K562 (cell line): ENCODE measurements around the gene APOC4. TPM values are rescaled to one million over a fixed set of nuclear protein-coding genes. Genes with fewer than 3 reads are reported as not detected.

Source experiments
- CBX1 ChIP-seq: sonication (generic); IDR thresholded peaks from 2 replicates; pipeline ENCODE4 v1.6.1; 2016; ENCODE audit warnings: antibody characterized with exemption, low read depth, mild to moderate bottlenecking
- CBX3 ChIP-seq, 2 experiments: IDR thresholded peaks; 1 replicate in 1 of 2; 2 replicates in 1 of 2; pipeline ENCODE4 v1.6.1; 2012; ENCODE audit warnings: inconsistent platforms in 2 of 2, low read length in 2 of 2, borderline replicate concordance in 1 of 2, control low read depth in 1 of 2
- ERF ChIP-seq: fragments of 450-650 bp; formaldehyde crosslinking; IDR thresholded peaks from 2 replicates; pipeline ENCODE4 v1.4.0; 2020; ENCODE audit warnings: mild to moderate bottlenecking, mixed read lengths
- FOSL1 ChIP-seq: fragments of 200-800 bp; sonication (Bioruptor generic); conservative IDR thresholded peaks from 2 replicates; pipeline ENCODE4 v1.6.1; 2016; ENCODE audit warnings: missing genetic modification characterization, missing compliant biosample characterization
- FOXP4 ChIP-seq: sonication (generic); formaldehyde crosslinking; IDR thresholded peaks from 2 replicates; pipeline ENCODE4 v1.8.0; 2022; ENCODE audit warnings: mild to moderate bottlenecking, missing genetic modification reagents, borderline replicate concordance
- HDAC6 ChIP-seq: IDR thresholded peaks from 2 replicates; pipeline ENCODE4 v1.6.1; 2012; ENCODE audit warnings: low read depth, mild to moderate bottlenecking, control low read depth, inconsistent platforms, low read length, moderate library complexity
- MXI1 ChIP-seq: IDR thresholded peaks from 2 replicates; pipeline ENCODE4 v1.6.1; 2011; ENCODE audit warnings: low read depth, mild to moderate bottlenecking, improper control_type of control experiment, low read length
- PHF20 ChIP-seq: fragments of 450-650 bp; IDR thresholded peaks from 2 replicates; pipeline ENCODE4 v1.6.1; 2018; ENCODE audit not compliant: partially characterized antibody
- RBBP5 ChIP-seq: fragments of 200-600 bp; sonication (generic); IDR thresholded peaks from 2 replicates; pipeline ENCODE4 v1.6.1; 2012; ENCODE audit warnings: borderline replicate concordance, mild to moderate bottlenecking, low read length, control low read depth, inconsistent platforms; ENCODE audit not compliant: insufficient read depth, poor library complexity, severe bottlenecking
- TAF7 ChIP-seq: fragments of 450-650 bp; IDR thresholded peaks from 2 replicates; pipeline ENCODE4 v1.6.1; 2016; ENCODE audit warnings: missing genetic modification characterization, missing compliant biosample characterization
- TFAM ChIP-seq: fragments of 250-450 bp; sonication (Bioruptor Pico); conservative IDR thresholded peaks from 2 replicates; pipeline ENCODE4 v1.5.0; 2021; ENCODE audit warnings: mild to moderate bottlenecking, moderate library complexity
- THRA ChIP-seq: fragments of 450-650 bp; IDR thresholded peaks from 2 replicates; pipeline ENCODE4 v1.6.1; 2017; ENCODE audit warnings: mild to moderate bottlenecking, moderate library complexity
- ZNF445 ChIP-seq: fragments of 250-450 bp; sonication (Bioruptor Pico); IDR thresholded peaks from 2 replicates; pipeline ENCODE4 v1.4.0; 2020; ENCODE audit warnings: low read depth, mild to moderate bottlenecking, moderate library complexity
- ZNF707 ChIP-seq: fragments of 250-450 bp; sonication (Bioruptor Pico); conservative IDR thresholded peaks from 2 replicates; pipeline ENCODE4 v1.8.0; 2022; ENCODE audit warnings: inconsistent platforms, mild to moderate bottlenecking, moderate library complexity
- polyA plus RNA-seq, 8 experiments: library from polyadenylated mRNA; depleted of rRNA in 4 of 8; stranded (reverse) in 5 of 8; unstranded in 3 of 8; fragments of >200 nt; fragmentation: Nextera tagmentation in 2 of 8; fragmentation: Illumina TruSeq in 1 of 8; extraction: Ambion mirVana in 2 of 8; extraction: Trizol in 1 of 8; gene quantifications; 2 replicates each; pipeline versions ENCODE4 v1.2.1 to v1.2.3, GENCODE V29; 2011 to 2014; ENCODE audit warnings: inconsistent platforms in 1 of 8, missing spikeins in 1 of 8
- total RNA-seq, 7 experiments: library from RNA; depleted of rRNA in 6 of 7; stranded (reverse); fragments of >200 nt in 6 of 7; fragmentation: Illumina TruSeq in 2 of 7; extraction: Trizol in 2 of 7; gene quantifications; 2 replicates each; pipeline versions ENCODE4 v1.2.1 to v1.2.3, GENCODE V29; 2011 to 2021; ENCODE audit warnings: low replicate concordance in 1 of 7
- TF ChIP-seq, protein P1 (sequence below): fragments of 200-800 bp; sonication (Bioruptor generic); IDR thresholded peaks from 2 replicates; pipeline ENCODE4 v1.6.1; 2017; ENCODE audit warnings: missing genetic modification characterization, missing compliant biosample characterization
- TF ChIP-seq, protein P2 (sequence below), 3 experiments: IDR thresholded peaks in 2 of 3; conservative IDR thresholded peaks in 1 of 3; 2 replicates each; pipeline ENCODE4 v1.5.1; 2011 to 2012; ENCODE audit warnings: low read length in 3 of 3, mild to moderate bottlenecking in 3 of 3, control low read depth in 2 of 3, improper control_type of control experiment in 1 of 3, inconsistent platforms in 1 of 3, low read depth in 1 of 3, mixed read lengths in 1 of 3, moderate library complexity in 1 of 3; ENCODE audit not compliant: insufficient read depth in 2 of 3
- TF ChIP-seq, protein P3 (sequence below): sonication (generic); formaldehyde crosslinking; IDR thresholded peaks from 2 replicates; pipeline ENCODE4 v1.8.0; 2022; ENCODE audit warnings: mild to moderate bottlenecking, missing genetic modification reagents

Gene APOC4
- total and polyA plus RNA-seq, 9 of the 15 experiments (the other 6 are each of a cell fraction or from before 2014, with no cell fraction given), result 0.46 TPM; not detected in 8

DNA sequence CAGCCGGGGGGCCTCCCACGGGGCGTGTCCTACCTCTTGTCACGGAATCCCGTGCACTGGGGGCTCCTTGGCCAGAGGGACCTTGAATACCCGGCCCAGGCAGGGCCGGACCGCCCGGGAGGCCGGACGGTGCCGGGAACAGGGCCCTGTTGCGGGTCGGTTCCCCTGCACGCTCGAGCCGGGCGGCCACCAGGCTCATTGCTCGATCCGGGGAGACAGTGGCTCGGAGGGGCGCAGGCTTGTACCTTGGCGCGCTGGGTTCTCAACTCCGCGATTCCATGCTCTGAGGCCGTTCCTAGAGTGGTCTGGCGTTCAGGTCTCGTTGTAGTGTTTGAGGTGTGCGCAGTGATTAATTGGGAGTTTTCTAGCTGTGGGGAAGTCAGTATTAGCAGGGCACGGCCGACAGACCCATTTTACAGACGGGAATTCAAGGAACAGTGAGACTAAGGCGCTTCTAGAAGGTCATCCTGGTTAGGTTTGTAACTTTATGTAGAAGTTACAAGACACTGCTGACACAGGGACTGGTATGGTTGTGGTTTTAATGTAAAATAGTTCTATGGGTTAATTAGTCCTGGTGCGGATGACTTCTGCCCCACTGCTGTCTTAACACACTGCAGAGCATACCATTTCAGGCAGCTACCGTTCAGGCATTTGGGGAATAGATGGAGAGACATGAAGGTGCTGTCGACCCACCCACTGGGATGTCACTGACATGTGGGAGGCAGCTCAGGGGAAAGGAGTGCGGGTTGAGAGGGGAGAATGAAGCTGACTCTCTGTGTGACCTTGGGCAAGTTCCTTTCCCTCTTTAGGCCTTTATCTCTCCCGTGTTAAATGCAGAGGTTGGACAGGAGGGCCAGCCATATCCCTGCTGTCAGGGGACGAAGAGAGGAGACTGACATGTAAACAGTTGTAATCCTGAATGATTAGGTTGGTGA is 13.7 kb downstream of the APOC4 start (continued):
- TF ChIP-seq THRA, result no peak
- 0 out of 2 replicates have a peak, but pooled peaks have one; percentile 23 for TF ChIP-seq ERF
- TF ChIP-seq, protein P1, sequence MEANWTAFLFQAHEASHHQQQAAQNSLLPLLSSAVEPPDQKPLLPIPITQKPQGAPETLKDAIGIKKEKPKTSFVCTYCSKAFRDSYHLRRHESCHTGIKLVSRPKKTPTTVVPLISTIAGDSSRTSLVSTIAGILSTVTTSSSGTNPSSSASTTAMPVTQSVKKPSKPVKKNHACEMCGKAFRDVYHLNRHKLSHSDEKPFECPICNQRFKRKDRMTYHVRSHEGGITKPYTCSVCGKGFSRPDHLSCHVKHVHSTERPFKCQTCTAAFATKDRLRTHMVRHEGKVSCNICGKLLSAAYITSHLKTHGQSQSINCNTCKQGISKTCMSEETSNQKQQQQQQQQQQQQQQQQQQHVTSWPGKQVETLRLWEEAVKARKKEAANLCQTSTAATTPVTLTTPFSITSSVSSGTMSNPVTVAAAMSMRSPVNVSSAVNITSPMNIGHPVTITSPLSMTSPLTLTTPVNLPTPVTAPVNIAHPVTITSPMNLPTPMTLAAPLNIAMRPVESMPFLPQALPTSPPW (CRISPR knock-in tag), result peak; percentile 7; the same call in 1 of the 2 replicates
- no peak for TF ChIP-seq ZNF445 (CRISPR knock-in tag)
- TF ChIP-seq MXI1, result peak; percentile 2; the same call in 1 of the 2 replicates
- TF ChIP-seq PHF20, result peak; percentile 12
- TF ChIP-seq TAF7 (tag), result 0 out of 2 replicates have a peak, but pooled peaks have one; percentile 45
- no peak for TF ChIP-seq CBX3 (IDR thresholded peaks at IDR 0.05; ENCODE audit: borderline replicate concordance in 1 of 2, low read length in 2 of 2)
- TF ChIP-seq TFAM (CRISPR knock-in tag), result no peak
- TF ChIP-seq CBX1, result 0 out of 2 replicates have a peak, but pooled peaks have one; percentile 8
- TF ChIP-seq, protein P2, sequence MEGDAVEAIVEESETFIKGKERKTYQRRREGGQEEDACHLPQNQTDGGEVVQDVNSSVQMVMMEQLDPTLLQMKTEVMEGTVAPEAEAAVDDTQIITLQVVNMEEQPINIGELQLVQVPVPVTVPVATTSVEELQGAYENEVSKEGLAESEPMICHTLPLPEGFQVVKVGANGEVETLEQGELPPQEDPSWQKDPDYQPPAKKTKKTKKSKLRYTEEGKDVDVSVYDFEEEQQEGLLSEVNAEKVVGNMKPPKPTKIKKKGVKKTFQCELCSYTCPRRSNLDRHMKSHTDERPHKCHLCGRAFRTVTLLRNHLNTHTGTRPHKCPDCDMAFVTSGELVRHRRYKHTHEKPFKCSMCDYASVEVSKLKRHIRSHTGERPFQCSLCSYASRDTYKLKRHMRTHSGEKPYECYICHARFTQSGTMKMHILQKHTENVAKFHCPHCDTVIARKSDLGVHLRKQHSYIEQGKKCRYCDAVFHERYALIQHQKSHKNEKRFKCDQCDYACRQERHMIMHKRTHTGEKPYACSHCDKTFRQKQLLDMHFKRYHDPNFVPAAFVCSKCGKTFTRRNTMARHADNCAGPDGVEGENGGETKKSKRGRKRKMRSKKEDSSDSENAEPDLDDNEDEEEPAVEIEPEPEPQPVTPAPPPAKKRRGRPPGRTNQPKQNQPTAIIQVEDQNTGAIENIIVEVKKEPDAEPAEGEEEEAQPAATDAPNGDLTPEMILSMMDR (IDR thresholded peaks at IDR 0.05 in 2 of 3, conservative IDR thresholded peaks at IDR 0.05 in 1 of 3; ENCODE audit: insufficient read depth in 2 of 3, low read depth in 1 of 3, low read length in 3 of 3), result 0 out of 6 replicates have a peak, but pooled peaks of 1 of the 3 experiments have one; percentile 1
- no peak for TF ChIP-seq ZNF707
- 0 out of 2 replicates have a peak, but pooled peaks have one; percentile 33 for TF ChIP-seq FOXP4 (CRISPR knock-in tag)
- TF ChIP-seq HDAC6, result no peak
- TF ChIP-seq, protein P3, sequence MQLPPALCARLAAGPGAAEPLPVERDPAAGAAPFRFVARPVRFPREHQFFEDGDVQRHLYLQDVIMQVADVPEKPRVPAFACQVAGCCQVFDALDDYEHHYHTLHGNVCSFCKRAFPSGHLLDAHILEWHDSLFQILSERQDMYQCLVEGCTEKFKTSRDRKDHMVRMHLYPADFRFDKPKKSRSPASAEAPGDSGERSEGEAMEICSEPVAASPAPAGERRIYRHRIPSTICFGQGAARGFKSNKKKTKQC (CRISPR knock-in tag), result 0 out of 2 replicates have a peak, but pooled peaks have one; percentile 27
- TF ChIP-seq RBBP5, result peak; percentile 42
- TF ChIP-seq FOSL1, result 0 out of 2 replicates have a peak, but pooled peaks have one; percentile 7
